ENCODE data around the gene PAK4.
A peak's percentile ranks its signal among the peaks of the same experiment; 100 is the strongest.
"Not testable (repeated sequence)": the region's sequence is repeated elsewhere in the genome, so short reads cannot be mapped to it uniquely, and the experiment has no call there.

Gene PAK4

DNA sequence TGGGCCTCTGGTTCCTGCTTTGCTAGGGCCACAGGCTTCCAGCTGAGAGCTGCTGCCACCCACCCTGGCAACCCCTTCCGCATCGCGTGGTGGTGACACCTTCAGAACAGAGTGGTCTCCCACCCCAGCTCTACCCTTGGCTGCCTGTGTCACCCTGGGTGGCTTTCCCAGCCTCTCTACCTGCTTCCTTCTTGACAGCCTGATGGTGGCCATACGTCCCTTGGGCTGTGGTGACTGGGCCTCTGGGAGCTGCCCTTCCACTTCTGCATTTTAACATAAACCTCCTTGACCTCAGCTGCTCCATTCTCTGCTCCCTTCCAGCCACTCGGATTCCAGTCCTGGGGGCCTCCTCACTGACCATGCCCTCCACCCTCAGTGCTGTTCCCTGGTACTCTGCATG is 17.0 kb downstream of the PAK4 start:
- ATAC-seq (ENCODE audit: low read depth): no peak
- H3K4me3 Mint-ChIP-seq: no peak overlapping the region
- peaks cover 8% of the 10 kb centered on the region for H3K36me3 Mint-ChIP-seq
- no peak for DNase-seq (ENCODE audit: low spot score in 2 of 2)
- H3K9me3 Mint-ChIP-seq: no peaks in the 10 kb centered on the region
- H3K4me1 Mint-ChIP-seq: peaks cover 32% of the 10 kb centered on the region
- H3K27me3 Mint-ChIP-seq: no peaks in the 10 kb centered on the region
- no peak overlapping the region for H3K27ac Mint-ChIP-seq

DNA sequence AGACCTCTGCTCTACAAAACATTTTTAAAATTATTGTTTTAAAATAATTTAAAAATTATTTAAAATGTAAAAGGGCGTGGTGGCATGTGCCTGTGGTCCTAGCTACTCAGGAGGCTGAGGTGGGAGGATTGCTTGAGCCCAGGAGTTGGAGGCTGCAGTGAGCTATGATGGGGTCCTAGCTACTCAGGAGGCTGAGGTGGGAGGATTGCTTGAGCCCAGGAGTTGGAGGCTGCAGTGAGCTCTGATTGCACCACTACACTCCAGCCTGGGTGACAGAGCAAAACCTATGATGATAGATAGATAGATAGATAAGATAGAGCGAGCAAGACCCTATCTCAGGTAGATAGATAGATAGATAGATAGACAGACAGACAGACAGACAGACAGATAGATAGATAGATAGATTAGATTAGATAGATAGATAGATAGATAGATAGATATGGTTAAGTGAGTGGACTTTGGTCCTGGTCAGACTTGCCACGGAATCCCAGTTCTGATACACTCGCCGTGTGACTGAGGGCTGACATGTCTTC is 18.2 kb downstream of the PAK4 start:
- not testable (repeated sequence) for H3K36me3 Mint-ChIP-seq; H3K27ac Mint-ChIP-seq; DNase-seq (ENCODE audit: low spot score in 2 of 2); H3K4me3 Mint-ChIP-seq; H3K9me3 Mint-ChIP-seq; ATAC-seq (ENCODE audit: low read depth); H3K27me3 Mint-ChIP-seq
- H3K4me1 Mint-ChIP-seq: peaks cover 30% of the 10 kb centered on the region

DNA sequence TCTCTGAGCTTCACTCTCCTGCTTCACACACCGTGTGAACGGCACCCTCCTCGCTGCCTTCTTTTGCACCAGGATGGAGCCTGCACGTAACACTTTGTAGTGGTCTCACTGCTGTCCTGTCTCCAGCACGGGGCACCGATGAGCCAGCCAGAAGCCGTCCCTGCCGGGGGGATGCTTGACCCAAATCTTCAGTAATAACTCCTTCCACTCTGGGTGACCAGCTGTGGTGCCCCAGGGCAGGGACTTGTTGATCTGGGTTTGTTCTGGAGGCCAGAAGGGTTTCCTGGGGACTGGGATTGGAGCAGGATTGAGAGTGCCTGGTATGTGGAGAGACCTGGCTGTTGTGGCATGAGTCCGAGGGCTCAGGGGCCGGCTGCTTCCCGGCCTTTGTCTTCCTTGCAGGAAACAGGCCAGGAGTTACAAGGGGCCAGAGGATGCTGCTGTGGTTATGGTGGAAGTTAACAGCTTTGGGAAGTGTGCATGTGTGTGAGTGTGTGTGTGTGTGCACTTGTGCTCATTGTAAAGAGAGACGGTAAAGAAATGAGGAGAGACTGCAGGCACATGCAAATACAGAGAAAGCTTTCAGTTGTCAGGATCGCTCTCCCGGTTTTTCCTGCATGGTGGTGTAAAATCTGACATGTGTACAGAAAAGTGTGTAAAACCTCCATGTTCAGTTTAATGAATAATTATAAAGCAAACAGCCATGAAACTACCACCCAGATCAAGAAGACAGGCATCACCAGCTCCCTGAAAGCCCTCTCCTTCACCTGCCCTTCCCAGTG is 18.9 kb downstream of the PAK4 start:
- DNase-seq (ENCODE audit: low spot score in 2 of 2) (no peak), ATAC-seq (ENCODE audit: low read depth) (no peak)
- H3K36me3 Mint-ChIP-seq: peaks cover 10% of the 10 kb centered on the region
- no peaks in the 10 kb centered on the region for H3K27me3 Mint-ChIP-seq
- peak overlapping the region; percentile 6 for H3K27ac Mint-ChIP-seq
- no peak overlapping the region for H3K4me3 Mint-ChIP-seq
- no peaks in the 10 kb centered on the region for H3K9me3 Mint-ChIP-seq
- peaks cover 30% of the 10 kb centered on the region for H3K4me1 Mint-ChIP-seq

DNA sequence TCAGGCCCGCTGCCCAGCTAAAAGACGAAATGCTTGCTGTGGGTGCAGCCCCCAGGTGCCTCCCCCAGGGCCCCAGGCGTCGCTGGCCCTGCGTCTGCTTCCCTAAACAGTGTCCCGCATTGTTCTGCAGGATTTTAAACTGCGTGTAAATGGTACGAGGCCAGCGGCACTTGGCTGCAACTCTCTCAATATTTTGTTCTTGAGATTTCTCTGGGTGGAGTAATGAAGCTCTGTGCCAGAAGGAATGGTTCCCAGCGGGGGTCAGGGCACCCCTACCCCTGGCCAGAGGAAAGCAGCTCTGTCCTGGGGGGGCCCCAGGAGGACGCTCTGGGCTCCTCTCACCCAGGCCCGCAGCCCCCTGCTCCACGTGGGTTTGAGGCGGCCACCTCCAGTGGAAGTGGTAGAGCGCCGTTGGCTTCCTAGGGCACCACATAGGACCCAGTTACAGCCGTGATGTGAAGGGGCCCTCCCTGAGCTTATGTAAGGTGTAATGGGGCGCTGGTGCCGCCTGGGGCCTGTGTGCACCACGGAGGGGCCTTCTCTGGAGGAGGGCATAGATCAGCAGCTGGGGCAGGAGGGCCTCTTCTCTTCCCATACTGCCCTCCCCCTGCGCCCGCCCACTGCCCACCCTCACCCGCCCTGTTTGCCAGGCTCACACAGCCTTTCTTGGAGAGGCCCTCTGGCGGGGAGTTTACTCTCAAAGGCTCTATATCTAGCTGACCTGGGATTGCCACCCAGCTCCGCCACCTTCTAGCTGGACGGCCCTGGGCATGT is 19.8 kb downstream of the PAK4 start:
- Mint-ChIP-seq H3K9me3 (no peaks in the 10 kb centered on the region), H3K27ac (peak overlapping the region; percentile 58), H3K4me1 (peaks cover 30% of the 10 kb centered on the region), H3K4me3 (no peak overlapping the region), H3K36me3 (peaks cover 10% of the 10 kb centered on the region), H3K27me3 (no peaks in the 10 kb centered on the region)
- ATAC-seq (ENCODE audit: low read depth) (no peak), DNase-seq (ENCODE audit: low spot score in 2 of 2) (no peak)

DNA sequence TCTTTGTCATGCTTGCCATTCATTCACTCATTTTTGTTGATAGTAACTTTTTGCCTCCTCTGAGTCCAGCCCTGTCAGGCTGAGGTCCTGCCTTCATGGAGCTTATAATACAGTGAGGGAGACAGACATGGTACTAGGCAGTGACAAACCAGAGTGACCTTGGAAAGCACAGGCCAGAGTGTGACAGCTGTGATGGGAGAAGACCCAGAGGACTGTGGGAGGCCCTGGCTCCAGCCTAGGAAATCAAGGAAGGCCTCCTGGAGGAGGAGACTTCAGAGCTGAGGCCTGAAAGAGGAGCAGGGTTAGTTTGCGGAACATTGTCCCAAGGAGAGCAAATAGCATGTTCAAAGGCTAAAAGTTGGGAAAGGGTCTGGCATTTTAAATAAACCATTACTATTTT is 20.5 kb downstream of the PAK4 start:
- no peak overlapping the region for H3K4me3 Mint-ChIP-seq
- ATAC-seq (ENCODE audit: low read depth): no peak
- H3K36me3 Mint-ChIP-seq: peaks cover 10% of the 10 kb centered on the region
- H3K4me1 Mint-ChIP-seq: peaks cover 33% of the 10 kb centered on the region
- no peak for DNase-seq (ENCODE audit: low spot score in 2 of 2)
- H3K27ac Mint-ChIP-seq: peak overlapping the region; percentile 58
- no peaks in the 10 kb centered on the region for H3K9me3 Mint-ChIP-seq
- no peaks in the 10 kb centered on the region for H3K27me3 Mint-ChIP-seq

DNA sequence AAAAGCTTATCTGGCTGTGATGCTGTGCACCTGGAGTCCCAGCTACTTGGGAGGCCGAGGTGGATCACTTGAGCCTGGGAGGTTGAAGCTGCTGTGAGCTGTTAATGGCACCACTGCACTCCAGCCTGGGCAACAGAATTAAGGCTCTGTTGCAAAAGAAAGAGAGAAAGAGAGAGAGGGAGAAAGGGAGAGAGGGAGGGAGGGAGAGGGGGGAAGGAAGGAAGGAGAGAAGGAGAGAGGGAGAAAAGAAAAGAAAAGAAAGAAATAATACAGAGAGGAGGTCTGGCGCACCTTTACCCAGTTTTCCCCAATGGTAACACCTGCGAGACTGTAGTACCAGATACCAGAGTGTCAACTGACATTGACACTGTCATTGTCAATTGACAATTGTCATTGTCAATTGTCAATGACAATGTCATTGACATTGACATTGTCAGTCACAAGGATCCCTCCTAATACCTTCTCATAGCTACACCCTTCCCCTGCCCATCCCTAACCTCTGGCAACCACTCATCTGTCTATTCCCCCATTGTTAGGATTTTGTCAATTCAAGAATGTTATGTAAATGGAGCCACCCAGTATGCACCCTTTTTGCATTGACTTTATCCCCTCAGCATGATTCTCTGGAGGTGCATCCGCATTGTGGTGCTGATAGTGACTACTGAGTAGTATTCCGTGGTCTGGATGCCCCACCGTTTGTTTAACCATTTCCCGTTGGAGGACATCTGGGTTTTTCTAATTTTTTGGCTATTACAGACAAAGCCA is 21.3 kb downstream of the PAK4 start:
- peaks cover 10% of the 10 kb centered on the region for H3K36me3 Mint-ChIP-seq
- no peaks in the 10 kb centered on the region for H3K9me3 Mint-ChIP-seq
- no peaks in the 10 kb centered on the region for H3K27me3 Mint-ChIP-seq
- no peak overlapping the region for H3K4me3 Mint-ChIP-seq
- H3K27ac Mint-ChIP-seq: no peak overlapping the region
- DNase-seq (ENCODE audit: low spot score in 2 of 2): no peak
- H3K4me1 Mint-ChIP-seq: peaks cover 32% of the 10 kb centered on the region
- ATAC-seq (ENCODE audit: low read depth): no peak

DNA sequence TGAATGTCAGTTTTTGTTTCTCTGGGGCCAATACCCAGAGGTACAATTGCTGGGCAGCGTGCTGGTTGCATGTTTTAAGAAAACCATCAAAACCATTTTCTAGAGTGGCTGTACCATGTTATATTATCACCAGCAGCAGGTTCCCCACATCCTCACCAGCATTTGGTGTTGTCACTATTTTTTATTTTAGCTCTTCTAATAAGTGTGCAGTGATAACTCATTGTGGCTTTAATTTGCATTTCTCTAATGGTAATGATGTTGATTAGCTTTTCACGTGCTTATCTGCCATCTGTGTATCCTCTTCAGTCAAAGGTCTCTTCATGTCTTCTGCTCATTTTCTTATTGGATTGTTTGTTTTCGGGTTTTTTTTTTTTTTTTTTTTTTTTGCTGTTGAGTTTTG is 21.9 kb downstream of the PAK4 start:
- peaks cover 29% of the 10 kb centered on the region for H3K4me1 Mint-ChIP-seq
- no peaks in the 10 kb centered on the region for H3K27me3 Mint-ChIP-seq
- no peaks in the 10 kb centered on the region for H3K9me3 Mint-ChIP-seq
- peaks cover 10% of the 10 kb centered on the region for H3K36me3 Mint-ChIP-seq
- H3K4me3 Mint-ChIP-seq: no peak overlapping the region
- no peak for DNase-seq (ENCODE audit: low spot score in 2 of 2)
- ATAC-seq (ENCODE audit: low read depth): no peak
- no peak overlapping the region for H3K27ac Mint-ChIP-seq

DNA sequence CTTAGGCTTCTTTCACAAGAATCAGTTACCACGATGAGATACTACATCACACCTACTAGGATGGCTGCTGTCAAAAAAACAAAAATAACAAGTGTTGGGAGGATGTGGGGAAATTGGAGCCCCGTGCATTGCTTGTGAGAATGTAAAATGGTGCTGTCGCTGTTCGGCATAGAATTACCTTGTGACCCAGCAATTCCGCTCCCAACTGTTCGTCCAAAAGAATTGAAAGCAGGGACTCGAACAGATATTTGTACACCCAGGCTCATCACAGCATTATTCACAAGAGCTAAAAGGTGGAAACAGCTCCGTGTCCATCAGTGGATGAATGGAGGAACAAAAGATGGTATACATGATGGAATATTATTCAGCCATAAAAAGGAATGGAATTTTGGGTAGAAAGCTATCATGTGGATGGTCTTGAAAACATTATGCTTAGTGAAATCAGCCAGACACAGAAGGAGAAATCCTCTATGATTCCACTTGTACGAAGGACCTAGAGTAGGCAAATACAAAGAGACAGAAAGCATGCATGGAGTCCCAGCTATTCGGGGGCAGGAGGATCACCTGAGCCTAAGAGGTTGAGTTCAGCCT is 23.4 kb downstream of the PAK4 start:
- Mint-ChIP-seq H3K4me3 (no peak overlapping the region), H3K36me3 (peaks cover 10% of the 10 kb centered on the region), H3K9me3 (no peaks in the 10 kb centered on the region), H3K27ac (no peak overlapping the region), H3K27me3 (no peaks in the 10 kb centered on the region), H3K4me1 (peaks cover 24% of the 10 kb centered on the region)
- ATAC-seq (ENCODE audit: low read depth): no peak
- no peak for DNase-seq (ENCODE audit: low spot score in 2 of 2)

DNA sequence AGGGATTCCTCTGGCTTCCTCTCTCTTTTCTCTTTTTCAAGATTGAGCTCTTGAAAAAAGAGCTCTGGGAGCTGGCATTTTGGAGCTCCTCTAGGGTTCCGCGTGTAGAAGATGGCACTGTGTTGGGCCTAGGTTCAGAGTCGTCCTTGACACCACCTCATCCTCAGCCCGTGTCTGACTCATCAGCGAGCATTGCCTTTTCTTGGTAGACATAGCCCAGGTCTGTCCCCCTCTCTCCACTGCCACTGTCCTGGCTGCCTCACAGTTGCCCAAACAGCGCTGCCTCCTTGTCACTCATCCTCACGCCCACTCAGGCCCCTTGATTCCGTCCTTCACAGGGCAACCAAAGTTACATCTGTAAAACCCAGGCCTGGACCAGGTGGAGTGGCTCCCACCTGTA is 24.6 kb downstream of the PAK4 start:
- H3K27ac Mint-ChIP-seq: no peak overlapping the region
- H3K27me3 Mint-ChIP-seq: no peaks in the 10 kb centered on the region
- no peaks in the 10 kb centered on the region for H3K9me3 Mint-ChIP-seq
- no peak overlapping the region for H3K4me3 Mint-ChIP-seq
- no peak for DNase-seq (ENCODE audit: low spot score in 2 of 2)
- peaks cover 19% of the 10 kb centered on the region for H3K4me1 Mint-ChIP-seq
- peaks cover 14% of the 10 kb centered on the region for H3K36me3 Mint-ChIP-seq
- ATAC-seq (ENCODE audit: low read depth): no peak

DNA sequence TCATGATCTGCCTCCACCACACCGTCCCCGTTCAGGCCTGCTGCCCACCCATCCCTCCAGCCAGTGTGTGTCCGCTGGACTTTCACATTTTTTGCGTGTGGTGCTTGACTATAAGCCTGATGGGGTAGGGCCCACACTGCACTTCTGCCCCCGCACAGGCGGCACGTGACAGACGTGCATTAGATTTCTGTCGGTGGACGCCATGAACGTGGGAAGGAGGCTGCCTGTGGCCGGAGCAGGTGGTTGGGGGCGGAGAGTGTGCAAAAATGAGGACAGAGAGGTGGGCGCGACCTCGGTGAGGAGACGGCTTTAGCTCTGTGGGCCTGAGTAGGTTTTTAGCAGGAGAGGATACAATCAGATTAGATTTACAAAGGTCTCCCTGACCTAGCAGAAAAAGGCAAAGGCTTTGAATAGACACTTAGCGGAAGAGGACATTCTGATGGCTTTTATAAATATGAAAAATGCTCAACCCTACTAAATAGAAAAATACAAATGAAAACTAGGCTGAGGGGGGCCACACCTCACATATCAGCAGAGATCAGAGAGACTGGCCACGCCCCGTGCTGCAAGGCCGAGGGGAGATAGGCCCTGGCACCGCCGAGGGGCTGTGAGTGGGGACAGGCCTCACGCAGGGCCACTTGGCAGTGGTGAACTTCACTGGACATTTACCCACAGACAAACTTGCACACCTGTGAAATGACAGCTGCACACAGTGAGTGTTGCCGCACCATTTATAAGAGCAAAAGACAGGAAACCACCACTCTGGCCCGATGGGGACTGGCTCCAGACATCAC is 25.4 kb downstream of the PAK4 start:
- Mint-ChIP-seq H3K36me3 (peaks cover 15% of the 10 kb centered on the region), H3K27ac (no peak overlapping the region), H3K9me3 (no peaks in the 10 kb centered on the region), H3K4me3 (no peak overlapping the region), H3K27me3 (no peaks in the 10 kb centered on the region), H3K4me1 (peaks cover 19% of the 10 kb centered on the region)
- no peak for DNase-seq (ENCODE audit: low spot score in 2 of 2)
- no peak for ATAC-seq (ENCODE audit: low read depth)

DNA sequence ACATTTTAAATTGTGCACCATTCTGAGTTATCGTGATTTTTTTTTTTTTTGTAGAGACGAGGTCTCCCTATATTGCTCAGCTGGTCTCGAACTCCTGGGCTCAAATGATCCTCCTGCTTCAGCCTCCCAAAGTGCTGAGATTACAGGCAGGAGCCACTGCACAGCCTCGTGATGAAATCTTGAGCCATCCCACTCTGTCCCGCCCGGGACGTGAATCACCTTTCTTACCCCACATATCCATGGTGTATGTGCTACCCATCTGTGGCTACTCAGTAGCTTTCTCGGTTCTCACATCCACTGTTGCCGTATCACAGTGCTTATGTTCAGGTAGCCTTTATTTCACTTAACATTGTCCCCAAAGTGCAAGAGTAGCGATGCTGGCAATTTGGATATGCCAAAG is 26.5 kb downstream of the PAK4 start:
- Mint-ChIP-seq H3K36me3 (peaks cover 13% of the 10 kb centered on the region), H3K4me1 (peaks cover 15% of the 10 kb centered on the region), H3K9me3 (no peaks in the 10 kb centered on the region), H3K27ac (no peak overlapping the region), H3K4me3 (no peak overlapping the region), H3K27me3 (no peaks in the 10 kb centered on the region)
- no peak for ATAC-seq (ENCODE audit: low read depth)
- no peak for DNase-seq (ENCODE audit: low spot score in 2 of 2)

DNA sequence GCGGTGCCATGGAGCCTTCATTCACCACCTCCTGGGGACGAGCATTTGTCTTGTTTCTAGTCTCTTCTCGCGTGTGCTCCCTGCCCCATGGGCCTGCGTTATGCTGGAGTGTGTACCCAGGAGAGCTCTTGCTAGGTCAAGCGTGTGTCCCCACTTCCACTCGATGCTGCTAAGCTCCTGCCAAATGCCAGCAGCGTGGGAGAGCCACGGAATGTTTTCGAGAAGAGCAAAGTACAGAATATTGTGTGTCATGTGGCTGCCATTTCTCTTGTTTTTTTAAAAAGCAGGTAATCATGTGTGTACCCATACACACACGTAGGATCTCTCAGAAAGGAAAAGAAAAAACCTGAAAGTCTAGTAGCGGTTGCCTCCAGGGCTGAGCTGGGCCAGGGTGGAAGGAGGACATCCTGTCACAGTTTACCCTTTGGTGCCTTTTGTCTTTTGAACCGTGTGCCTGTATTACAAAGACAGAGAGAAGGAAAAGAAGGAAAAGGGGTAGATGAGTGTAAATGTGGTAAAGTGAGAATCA is 28.6 kb downstream of the PAK4 start:
- ATAC-seq (ENCODE audit: low read depth): no peak
- peaks cover 18% of the 10 kb centered on the region for H3K4me1 Mint-ChIP-seq

DNA sequence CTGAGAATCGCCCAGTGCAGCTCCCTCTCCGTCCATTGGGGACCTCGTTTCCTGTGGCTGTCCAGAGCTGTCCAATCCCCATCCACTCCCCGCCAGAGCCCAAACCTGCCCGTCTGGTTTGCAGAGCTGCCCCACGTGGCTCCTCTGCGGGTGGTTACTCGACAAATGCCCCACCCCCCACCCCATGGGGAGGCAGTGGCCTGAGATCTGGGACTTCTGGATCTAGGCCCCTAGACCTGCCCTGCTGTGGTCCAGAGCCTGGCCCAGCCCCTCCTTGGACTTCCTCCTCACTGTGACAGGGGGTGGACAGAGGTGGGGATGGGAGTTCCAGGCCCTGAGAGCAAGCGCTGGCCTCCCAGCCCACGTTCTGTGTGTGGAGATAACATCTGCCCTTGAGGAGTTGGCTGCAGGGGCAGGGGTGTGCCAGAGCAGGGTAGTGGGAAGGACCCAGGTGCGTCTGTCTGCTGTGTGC is 29.1 kb downstream of the PAK4 start:
- no peak overlapping the region for H3K27ac Mint-ChIP-seq
- no peak for DNase-seq (ENCODE audit: low spot score in 2 of 2)
- no peak overlapping the region for H3K4me3 Mint-ChIP-seq
- no peak for ATAC-seq (ENCODE audit: low read depth)
- peaks cover 9% of the 10 kb centered on the region for H3K36me3 Mint-ChIP-seq
- H3K4me1 Mint-ChIP-seq: peaks cover 18% of the 10 kb centered on the region
- no peaks in the 10 kb centered on the region for H3K27me3 Mint-ChIP-seq
- H3K9me3 Mint-ChIP-seq: no peaks in the 10 kb centered on the region

More for the DNA sequence above, 28.6 kb downstream of the PAK4 start:
- H3K27ac Mint-ChIP-seq: no peak overlapping the region
- H3K36me3 Mint-ChIP-seq: peaks cover 9% of the 10 kb centered on the region
- no peaks in the 10 kb centered on the region for H3K9me3 Mint-ChIP-seq
- DNase-seq (ENCODE audit: low spot score in 2 of 2): no peak
- no peaks in the 10 kb centered on the region for H3K27me3 Mint-ChIP-seq
- H3K4me3 Mint-ChIP-seq: no peak overlapping the region
